Activated T-helper 17 cell treated with anti-CD3 and anti-CD28 coated beads, Interleukin-2, amount 50 U/mL, for 72 hours (primary cell): ENCODE data around the gene SAP25. TPM values are rescaled to one million over a fixed set of nuclear protein-coding genes. Genes with fewer than 3 reads are reported as not detected.

Source experiments
- ATAC-seq: fragments of 150-1000 bp; cut with Tn5 transposase; replicated peaks from 2 replicates; pipeline ENCODE4 v1.10.0; 2021; ENCODE audit warnings: mild to moderate bottlenecking, moderate library complexity
- H3K27ac Mint-ChIP-seq: one replicate; pipeline ENCODE4 v1.8.0; 2022; ENCODE audit warnings: mixed read lengths
- H3K27me3 Mint-ChIP-seq: one replicate; pipeline ENCODE4 v1.8.0; 2022; ENCODE audit warnings: mixed read lengths
- H3K36me3 Mint-ChIP-seq: one replicate; pipeline ENCODE4 v1.8.0; 2022; ENCODE audit warnings: low read depth, mild to moderate bottlenecking, mixed read lengths
- H3K4me1 Mint-ChIP-seq: one replicate; pipeline ENCODE4 v1.8.0; 2022; ENCODE audit warnings: mixed read lengths
- H3K4me3 Mint-ChIP-seq: one replicate; pipeline ENCODE4 v1.8.0; 2022; ENCODE audit warnings: mild to moderate bottlenecking, mixed read lengths
- H3K9me3 Mint-ChIP-seq: one replicate; pipeline ENCODE4 v1.8.0; 2022; ENCODE audit warnings: mixed read lengths
- total RNA-seq, 2 donors: library from RNA; stranded (reverse); gene quantifications; one replicate each; pipeline ENCODE4 v1.2.3, GENCODE V29; 2022

SAP25 gene
- total RNA-seq, 2 donors from 2014 or later, result 7.6 to 12.9 TPM

- Mint-ChIP-seq H3K36me3 (peaks cover 25% of the 10 kb centered on the region), H3K4me3 (no peak overlapping the region)
- no peak for ATAC-seq
Observed at GRCh38 chr7:100575746-100576383, 2.2 kb upstream of the SAP25 start.

GRCh38 chr7:100575206-100575631 is 1.5 kb upstream of the SAP25 start:
- Mint-ChIP-seq H3K27me3 (no peaks in the 10 kb centered on the region), H3K36me3 (peaks cover 25% of the 10 kb centered on the region), H3K27ac (no peak overlapping the region), H3K9me3 (no peaks in the 10 kb centered on the region), H3K4me3 (no peak overlapping the region), H3K4me1 (peaks cover 5% of the 10 kb centered on the region)
- no peak for ATAC-seq

More at GRCh38 chr7:100575746-100576383, 2.2 kb upstream of the SAP25 start:
- Mint-ChIP-seq H3K27ac (no peak overlapping the region), H3K4me1 (peaks cover 5% of the 10 kb centered on the region), H3K9me3 (no peaks in the 10 kb centered on the region), H3K27me3 (no peaks in the 10 kb centered on the region)

GRCh38 chr7:100574362-100575205 is 884 bp upstream of the SAP25 start:
- Mint-ChIP-seq H3K4me1 (peaks cover 5% of the 10 kb centered on the region), H3K36me3 (peaks cover 25% of the 10 kb centered on the region), H3K27ac (no peak overlapping the region), H3K9me3 (no peaks in the 10 kb centered on the region), H3K27me3 (no peaks in the 10 kb centered on the region), H3K4me3 (no peak overlapping the region)
- ATAC-seq, result no peak

- H3K9me3 Mint-ChIP-seq, result no peaks in the 10 kb centered on the region
- H3K4me1 Mint-ChIP-seq, result peaks cover 15% of the 10 kb centered on the region
- peaks cover 25% of the 10 kb centered on the region for H3K36me3 Mint-ChIP-seq
- H3K27me3 Mint-ChIP-seq, result no peaks in the 10 kb centered on the region
- H3K27ac Mint-ChIP-seq, result no peak overlapping the region
- no peak for ATAC-seq
- no peak overlapping the region for H3K4me3 Mint-ChIP-seq
Observed at GRCh38 chr7:100572949-100573675, 588 bp downstream of the SAP25 start.

GRCh38 chr7:100572281-100572948 is 1.3 kb downstream of the SAP25 start:
- no peak overlapping the region for H3K4me3 Mint-ChIP-seq
- no peaks in the 10 kb centered on the region for H3K9me3 Mint-ChIP-seq
- H3K36me3 Mint-ChIP-seq, result peaks cover 25% of the 10 kb centered on the region
- ATAC-seq, result no peak
- no peaks in the 10 kb centered on the region for H3K27me3 Mint-ChIP-seq
- peaks cover 15% of the 10 kb centered on the region for H3K4me1 Mint-ChIP-seq
- H3K27ac Mint-ChIP-seq, result peak overlapping the region; percentile 30

- no peak for ATAC-seq
- Mint-ChIP-seq H3K4me1 (peaks cover 15% of the 10 kb centered on the region), H3K4me3 (no peak overlapping the region), H3K9me3 (no peaks in the 10 kb centered on the region), H3K27me3 (no peaks in the 10 kb centered on the region), H3K36me3 (peaks cover 25% of the 10 kb centered on the region), H3K27ac (peak overlapping the region; percentile 30)
Observed at GRCh38 chr7:100571829-100572116, 1.9 kb downstream of the SAP25 start.

- H3K27ac Mint-ChIP-seq, result no peak overlapping the region
- H3K4me3 Mint-ChIP-seq, result peak overlapping the region; percentile 42
- H3K36me3 Mint-ChIP-seq, result peaks cover 19% of the 10 kb centered on the region
- no peaks in the 10 kb centered on the region for H3K27me3 Mint-ChIP-seq
- peaks cover 15% of the 10 kb centered on the region for H3K4me1 Mint-ChIP-seq
- H3K9me3 Mint-ChIP-seq, result no peaks in the 10 kb centered on the region
- ATAC-seq, result no peak
Observed at GRCh38 chr7:100570954-100571828, 2.5 kb downstream of the SAP25 start.

- H3K9me3 Mint-ChIP-seq, result no peaks in the 10 kb centered on the region
- H3K4me1 Mint-ChIP-seq, result peaks cover 15% of the 10 kb centered on the region
- peak overlapping the region; percentile 75 for H3K27ac Mint-ChIP-seq
- peak; percentile 48 for ATAC-seq
- H3K36me3 Mint-ChIP-seq, result peaks cover 25% of the 10 kb centered on the region
- no peaks in the 10 kb centered on the region for H3K27me3 Mint-ChIP-seq
- H3K4me3 Mint-ChIP-seq, result peak overlapping the region; percentile 42
Observed at GRCh38 chr7:100568896-100569844, 4.5 kb downstream of the SAP25 start.

GRCh38 chr7:100568176-100568895 is 5.4 kb downstream of the SAP25 start:
- peaks cover 21% of the 10 kb centered on the region for H3K4me1 Mint-ChIP-seq
- H3K9me3 Mint-ChIP-seq, result no peaks in the 10 kb centered on the region
- H3K27me3 Mint-ChIP-seq, result no peaks in the 10 kb centered on the region
- peaks cover 33% of the 10 kb centered on the region for H3K36me3 Mint-ChIP-seq
- H3K27ac Mint-ChIP-seq, result peak overlapping the region; percentile 75
- no peak for ATAC-seq
- no peak overlapping the region for H3K4me3 Mint-ChIP-seq

- Mint-ChIP-seq H3K27me3 (no peaks in the 10 kb centered on the region), H3K36me3 (peaks cover 39% of the 10 kb centered on the region), H3K9me3 (no peaks in the 10 kb centered on the region), H3K4me1 (peaks cover 21% of the 10 kb centered on the region), H3K27ac (peak overlapping the region; percentile 54), H3K4me3 (no peak overlapping the region)
- no peak for ATAC-seq
Observed at GRCh38 chr7:100567751-100568175, 5.9 kb downstream of the SAP25 start.

- H3K4me3 Mint-ChIP-seq, result no peak overlapping the region
- peaks cover 21% of the 10 kb centered on the region for H3K4me1 Mint-ChIP-seq
- no peaks in the 10 kb centered on the region for H3K9me3 Mint-ChIP-seq
- no peaks in the 10 kb centered on the region for H3K27me3 Mint-ChIP-seq
- H3K27ac Mint-ChIP-seq, result peak overlapping the region; percentile 54
- H3K36me3 Mint-ChIP-seq, result peaks cover 43% of the 10 kb centered on the region
- no peak for ATAC-seq
Observed at GRCh38 chr7:100567031-100567730, 6.5 kb downstream of the SAP25 start.

- peak overlapping the region; percentile 45 for H3K27ac Mint-ChIP-seq
- H3K36me3 Mint-ChIP-seq, result peaks cover 48% of the 10 kb centered on the region
- H3K9me3 Mint-ChIP-seq, result no peaks in the 10 kb centered on the region
- peaks cover 15% of the 10 kb centered on the region for H3K4me1 Mint-ChIP-seq
- ATAC-seq, result no peak
- H3K27me3 Mint-ChIP-seq, result no peaks in the 10 kb centered on the region
- H3K4me3 Mint-ChIP-seq, result no peak overlapping the region
Observed at GRCh38 chr7:100566018-100566531, 7.6 kb downstream of the SAP25 start.
